Renal cortex interstitium (tissue), 11 donors: ENCODE measurements around the gene FBXW11. TPM values are rescaled to one million over a fixed set of nuclear protein-coding genes. Genes with fewer than 3 reads are reported as not detected.
A peak's percentile ranks its signal among the peaks of the same experiment; 100 is the strongest.

Source experiments
- DNase-seq, 11 donors: peaks; one replicate each; pipeline ENCODE4 v3.0.0-alpha.2; 2013; ENCODE audit warnings: low read depth in 9 of 11, low spot score in 4 of 11; ENCODE audit errors: extremely low read depth in 1 of 11
- polyA plus RNA-seq, 3 donors: library from polyadenylated mRNA; unstranded; fragments of 120-200 nt; gene quantifications; one replicate each; pipeline ENCODE4 v1.2.1, GENCODE V29; 2013; ENCODE audit not compliant: insufficient read length in 3 of 3

FBXW11 gene
- polyA plus RNA-seq, 3 donors, result 52.0 to 58.2 (median 54.7) TPM

DNA sequence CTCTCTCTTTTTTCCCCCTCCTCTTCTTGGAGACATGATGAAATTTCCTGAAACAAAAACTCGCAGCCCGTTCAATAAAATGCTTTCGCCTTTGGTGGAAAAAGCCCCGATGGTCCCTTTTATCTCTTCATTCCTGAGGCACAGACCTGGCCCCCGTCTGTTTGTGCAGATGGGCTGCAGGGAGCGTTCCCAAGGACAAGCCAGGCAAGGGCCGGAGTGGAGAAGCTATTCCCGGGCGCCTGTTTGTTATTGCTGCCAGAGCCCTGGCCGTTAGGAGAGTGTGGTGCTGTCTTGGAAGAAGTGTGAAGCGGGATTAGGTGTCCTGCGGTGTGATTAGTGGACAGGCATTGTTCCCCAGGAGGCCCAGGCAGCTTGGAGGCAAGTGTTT lies 149.0 kb downstream of the FBXW11 start:
- no peak for DNase-seq

DNA sequence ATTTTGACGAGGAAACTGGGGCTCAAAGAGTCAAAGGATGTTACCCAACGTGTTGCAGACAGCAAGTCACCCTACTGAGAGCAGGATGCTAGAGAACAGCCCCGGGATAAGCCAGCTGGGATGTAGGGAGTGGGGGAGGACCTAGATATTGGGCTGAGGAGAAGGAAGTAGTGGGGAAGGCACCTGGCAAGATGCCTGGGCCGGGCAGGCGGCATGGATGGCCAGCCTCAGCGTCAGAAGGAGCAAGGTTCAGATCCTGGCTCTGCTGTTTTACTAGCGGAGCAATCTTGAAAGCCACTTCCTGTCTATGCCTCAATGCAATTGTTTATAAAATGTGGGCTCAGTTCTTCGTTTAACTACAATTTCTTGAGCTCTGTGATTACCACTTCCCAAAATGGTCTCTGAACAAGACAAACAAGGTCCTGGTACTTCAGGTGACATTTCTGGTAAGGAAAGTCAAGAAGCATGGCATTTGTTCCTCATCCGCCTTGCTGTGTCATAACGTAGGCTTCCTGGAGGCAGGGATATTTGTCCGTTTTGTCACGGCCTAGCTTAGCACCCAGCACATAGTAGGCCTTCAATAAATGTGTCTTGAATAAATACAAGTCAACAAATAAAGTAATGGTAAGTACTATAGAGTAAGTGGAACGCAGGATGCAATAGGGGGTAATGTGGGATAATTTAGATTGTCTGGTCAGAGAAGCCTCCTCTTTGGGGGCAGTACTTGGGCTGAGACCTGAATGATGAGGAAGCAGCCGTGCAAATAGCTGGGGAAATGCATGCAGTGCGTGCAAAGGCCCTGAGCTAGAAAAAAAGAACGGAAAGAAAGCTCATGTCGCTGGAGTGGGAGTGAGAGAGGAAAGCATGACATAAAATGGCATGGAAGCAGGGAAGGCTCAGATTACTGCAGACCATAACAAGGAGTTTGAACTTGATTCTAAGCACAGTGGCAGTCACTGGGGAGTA lies 150.4 kb downstream of the FBXW11 start:
- no peak for DNase-seq

DNA sequence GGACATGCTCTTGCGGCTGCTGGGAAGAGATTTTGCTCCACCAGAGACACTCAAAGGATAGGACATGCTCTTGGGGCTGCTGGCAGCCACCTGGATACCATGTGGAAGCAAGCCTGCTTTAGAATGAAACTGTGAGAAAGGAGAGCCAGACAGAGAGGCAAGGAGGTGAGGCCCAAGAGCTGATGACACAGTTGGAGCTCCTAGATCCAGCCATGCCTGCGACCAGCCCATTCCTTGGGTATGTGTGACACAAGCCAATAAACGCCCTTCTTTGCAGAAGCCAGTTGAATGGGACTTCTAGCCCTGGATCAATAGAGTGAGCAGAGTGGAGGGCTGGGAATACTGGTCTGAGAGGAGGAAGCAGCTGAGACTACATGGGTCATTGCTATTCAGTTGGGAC lies 151.2 kb downstream of the FBXW11 start:
- no peak for DNase-seq

DNA sequence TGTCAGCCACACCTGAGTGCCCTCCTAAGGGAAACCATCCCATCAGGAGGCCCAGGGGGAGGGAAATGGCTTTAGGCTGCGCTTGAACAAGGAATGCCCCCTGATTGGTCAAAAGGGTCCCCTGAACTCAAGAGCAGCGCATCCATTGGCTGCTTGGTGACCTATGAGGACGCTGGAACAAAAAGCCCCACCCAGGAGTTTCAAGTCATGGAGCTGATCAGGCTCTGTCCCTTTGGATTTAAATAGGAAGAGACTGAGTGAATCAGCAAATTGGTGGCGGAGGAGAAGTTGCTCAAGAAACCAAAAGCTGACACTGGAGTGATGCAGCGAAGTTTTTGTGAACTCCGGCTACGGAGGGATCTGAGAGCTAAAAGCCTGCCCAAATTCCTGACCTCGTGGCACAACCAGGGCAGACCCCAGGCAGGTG lies 154.2 kb downstream of the FBXW11 start:
- DNase-seq, result no peak

DNA sequence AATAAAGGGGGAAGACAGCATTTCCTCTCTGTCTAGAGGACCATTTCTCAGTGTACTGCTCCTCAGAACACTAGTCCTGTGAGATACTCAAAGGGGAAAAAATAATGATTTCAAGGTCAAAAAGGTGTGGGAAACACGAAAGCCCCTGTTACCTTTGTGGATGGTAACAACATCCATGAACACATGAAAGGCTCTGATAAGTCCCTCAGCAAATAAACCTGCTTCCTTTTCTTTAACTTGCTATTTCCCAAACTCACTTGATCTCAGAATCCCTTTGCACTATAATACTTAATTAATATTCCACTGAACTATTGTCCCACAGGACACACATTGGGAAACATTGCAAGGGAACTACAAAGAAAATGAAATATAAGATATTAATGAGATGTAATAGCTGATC lies 155.2 kb downstream of the FBXW11 start:
- no peak for DNase-seq

DNA sequence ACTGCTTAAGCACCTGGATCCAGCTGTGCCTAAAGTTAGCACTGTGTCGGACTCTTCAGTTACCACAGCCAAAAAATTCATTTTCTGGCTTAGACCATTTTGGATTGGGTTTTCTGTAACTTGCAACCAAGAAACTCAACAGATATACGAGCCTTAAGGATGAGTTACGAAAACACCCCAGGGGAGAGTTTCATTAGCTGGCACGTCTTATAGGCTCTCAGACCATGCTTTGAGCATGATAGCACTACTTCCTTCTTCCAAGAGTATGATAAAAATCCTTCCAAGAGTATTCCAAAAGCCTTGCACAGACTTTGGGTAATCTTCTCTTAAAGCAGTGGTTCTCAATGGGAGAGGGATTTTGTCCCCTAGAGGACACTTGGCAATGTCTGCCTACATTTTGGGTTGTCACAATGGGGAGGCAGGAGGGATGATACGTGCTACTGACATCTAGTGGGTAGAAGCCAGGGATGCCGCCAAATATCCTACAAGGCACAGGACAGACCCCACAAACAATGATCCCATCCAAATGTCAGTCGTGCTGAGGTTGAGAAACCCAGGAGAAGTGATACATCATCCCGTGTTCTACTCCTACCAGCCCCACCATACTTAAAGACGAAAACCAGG lies 156.0 kb downstream of the FBXW11 start:
- DNase-seq, result peak in 1 of 11 donors; percentile 13

DNA sequence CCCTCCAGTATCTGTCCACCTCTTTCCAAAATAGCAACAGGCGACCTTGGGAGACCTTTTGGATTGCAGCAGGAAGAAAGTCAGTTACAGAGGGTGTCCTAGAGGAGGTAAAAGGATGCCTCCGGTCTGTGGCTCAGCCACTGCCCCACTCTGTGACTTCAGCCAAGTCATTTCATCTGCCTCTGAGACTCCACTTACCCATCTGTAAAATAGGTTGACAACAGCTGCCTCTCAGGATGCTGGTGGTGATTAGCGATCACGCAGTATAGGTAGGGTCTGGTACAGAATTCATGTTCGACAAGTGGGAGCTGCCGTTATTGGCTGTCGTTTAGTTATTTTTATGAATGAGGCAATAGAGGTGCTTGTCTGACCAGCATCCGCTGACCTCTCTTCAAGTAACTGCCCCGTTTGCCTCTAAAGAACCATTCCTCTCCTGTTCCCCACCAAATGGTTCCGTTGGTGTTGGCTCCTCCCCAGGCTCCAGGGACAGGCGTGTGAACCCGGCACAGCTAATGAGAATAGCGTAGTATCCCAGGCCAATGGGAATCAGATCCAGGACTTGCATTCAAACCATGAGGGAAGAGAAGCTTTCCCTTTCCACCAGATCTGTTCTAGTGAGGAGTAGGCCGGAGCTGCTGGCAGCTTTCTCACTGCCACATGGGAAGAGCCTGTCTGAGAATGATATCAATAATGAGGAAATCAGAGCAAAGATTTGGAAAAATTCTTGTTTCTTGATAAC lies 156.7 kb downstream of the FBXW11 start:
- DNase-seq, result no peak

DNA sequence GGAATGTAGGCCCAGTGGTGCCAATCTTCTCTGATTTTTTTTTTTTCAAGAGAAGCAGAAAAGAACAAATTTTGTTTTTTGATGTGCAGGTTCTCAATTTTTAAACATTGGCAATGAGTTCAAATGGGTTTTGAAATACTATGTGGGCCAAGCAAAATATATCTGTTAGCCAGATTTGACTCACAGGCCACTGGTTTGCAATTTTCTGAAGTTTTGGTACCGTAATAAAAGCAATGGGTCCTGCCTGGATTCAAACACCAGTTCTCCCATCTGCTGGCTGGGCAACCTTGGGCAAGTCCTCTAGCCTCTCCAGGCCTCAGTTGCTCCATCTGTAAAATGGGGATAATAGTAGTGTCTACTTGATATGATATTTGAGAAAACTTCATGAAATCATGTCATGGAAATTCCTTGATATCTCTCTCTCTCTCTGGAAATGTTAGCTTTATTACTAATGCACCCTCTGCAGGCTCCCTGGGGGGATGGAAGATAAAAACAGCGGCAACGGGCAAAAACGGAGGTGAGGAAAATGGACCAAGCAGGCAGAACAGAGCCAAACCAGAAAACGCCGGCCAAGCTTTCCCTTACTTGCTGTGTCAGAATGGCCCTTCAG lies 157.4 kb downstream of the FBXW11 start:
- DNase-seq, result no peak

DNA sequence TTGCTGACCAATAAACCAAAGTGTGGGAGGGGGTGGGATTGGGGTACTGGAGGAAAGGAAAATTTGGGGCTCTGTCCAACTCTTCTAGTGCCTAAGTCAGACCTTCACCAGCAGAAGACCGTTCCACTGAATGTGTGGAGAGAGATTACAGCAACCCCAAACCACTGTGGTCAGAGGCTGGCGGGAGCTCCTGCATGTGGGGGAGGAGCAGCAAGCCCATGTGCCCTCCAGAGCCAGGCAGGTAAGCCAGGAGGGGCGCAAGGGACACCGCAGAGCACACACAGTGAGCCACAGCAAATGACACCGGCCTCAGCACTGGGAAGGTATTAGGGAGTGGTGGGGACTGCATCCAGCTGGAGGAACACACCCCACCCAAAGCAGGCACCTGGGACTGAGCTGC lies 158.0 kb downstream of the FBXW11 start:
- no peak for DNase-seq

DNA sequence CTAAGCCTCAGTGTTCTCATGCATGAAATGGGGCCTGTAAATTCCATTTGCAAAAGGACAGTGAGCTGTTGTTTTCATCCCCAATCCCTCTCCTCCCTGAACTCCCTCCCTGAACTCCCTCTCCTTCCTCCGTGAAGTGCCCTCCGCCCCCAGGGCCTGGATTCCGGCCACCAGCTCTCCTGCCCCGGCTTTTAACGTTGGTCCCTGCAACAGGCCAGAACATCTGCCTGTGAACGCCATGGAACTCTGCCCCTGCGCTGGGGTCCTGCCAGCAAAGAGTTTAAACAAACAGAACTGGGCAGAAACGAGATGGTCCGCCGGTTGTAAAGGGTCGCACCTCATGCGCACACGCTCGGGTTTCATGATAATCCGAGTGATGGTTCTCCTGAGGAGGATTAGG lies 158.4 kb downstream of the FBXW11 start:
- no peak for DNase-seq

DNA sequence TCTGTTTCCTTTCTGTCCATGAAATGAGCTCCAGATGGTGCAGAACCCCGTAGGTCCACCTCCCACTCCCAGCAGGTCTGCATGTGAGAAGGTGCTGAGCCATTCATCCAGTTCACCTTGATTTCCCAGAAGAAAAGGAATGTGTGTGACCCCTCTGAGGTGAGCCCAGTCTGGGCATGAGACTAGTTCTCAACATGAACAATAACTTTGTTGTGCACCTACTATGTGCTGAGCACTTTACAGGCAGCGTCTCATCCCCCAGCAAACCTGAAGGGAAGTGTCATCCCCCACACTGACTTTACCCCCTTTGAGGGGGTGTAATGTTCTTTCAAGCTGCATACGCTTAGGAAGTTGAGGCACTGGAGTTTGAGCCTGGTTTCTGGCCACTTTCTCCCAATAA lies 159.4 kb downstream of the FBXW11 start:
- DNase-seq, result no peak

DNA sequence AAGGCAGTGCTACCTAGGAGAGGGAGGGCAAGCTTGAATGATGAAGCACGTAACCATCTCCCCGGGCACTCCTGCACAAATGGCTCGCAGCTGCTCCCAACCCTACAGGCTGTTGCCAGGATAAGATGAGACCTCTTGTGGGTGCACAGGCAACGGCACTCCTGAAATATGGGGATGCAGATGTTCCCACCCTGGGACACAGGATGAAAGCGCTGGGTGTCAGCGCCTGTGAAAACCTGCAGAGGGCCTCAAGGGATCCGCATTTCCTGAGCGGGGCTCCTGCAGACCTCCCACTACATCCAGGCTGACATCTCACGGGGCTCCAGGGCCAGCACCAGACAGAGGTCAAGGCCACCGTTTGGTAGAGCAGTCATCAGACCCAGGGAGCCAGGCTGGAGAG lies 160.1 kb downstream of the FBXW11 start:
- DNase-seq, result no peak

DNA sequence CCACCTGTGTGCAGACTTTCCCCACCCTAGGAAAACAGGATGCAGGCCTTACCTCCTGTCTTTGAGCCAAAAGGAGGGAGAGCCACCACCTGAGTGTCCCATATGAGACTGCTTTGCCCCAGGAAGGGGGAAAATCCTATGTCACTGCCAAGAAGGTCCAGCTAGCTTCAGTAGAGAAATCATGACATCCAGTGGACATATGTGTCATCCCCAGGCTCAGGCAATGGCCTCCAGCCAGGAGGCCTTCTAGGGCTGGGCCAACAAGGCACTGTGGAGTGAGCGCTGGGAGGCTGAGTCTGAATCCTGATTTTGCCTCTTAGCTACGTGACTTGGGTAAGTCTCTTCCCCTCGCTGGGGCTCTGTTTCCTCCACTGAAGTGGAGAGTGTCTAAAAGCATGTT lies 160.6 kb downstream of the FBXW11 start:
- DNase-seq, result no peak

DNA sequence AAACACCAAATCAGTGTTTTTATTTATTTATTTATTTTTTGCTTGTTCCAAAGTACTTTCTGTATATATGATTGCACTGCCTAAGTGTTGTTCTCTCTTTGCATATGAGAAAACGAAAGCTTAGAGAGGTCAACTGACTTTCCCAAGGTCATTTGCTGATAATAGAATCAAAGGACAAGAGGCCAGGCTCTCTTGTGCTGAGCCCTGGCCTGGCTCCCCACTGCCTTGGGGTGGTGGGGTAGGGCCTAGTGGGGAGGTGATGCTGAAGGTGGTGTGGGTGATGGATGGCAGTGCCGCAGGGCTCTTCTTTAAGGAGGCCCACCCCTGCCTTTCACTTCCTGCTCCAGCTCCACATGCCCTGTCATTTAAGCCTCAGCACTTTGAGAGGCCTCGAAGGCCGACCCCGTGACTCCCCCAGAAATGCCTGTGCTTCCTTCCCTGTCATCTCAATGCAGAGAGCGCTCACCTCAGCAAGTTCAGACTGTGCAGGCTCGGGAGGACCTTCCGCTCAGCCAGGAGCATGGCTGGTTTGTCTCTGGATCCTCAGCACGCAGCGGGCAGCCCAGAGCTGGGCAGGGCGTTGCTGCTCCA lies 161.3 kb downstream of the FBXW11 start:
- DNase-seq, result no peak

DNA sequence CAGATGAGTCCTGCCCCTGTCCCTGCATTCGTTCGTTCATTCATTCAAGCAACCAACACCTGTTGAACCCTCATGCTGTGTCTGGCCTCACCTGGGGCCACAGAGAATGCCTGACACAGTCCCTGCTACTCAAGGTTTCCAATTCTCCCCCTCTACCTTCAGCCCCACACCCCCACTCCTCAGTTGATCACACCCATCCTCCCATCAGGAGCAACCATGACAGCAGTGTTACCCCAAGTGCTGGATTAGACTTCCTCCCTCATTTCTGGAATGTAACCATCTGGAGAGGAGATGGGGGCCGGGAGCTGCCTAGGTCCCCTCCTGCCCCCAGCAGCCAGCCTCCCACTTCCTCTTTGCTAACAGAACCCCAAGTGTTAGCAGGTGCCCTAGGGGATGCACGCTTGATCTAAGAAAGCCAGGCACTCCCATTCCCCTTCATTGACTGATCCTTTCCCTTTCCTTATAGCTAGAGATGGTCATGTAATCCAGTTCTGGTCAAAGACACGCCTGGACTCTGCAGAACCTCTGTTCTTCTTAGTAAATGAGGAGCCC lies 163.6 kb downstream of the FBXW11 start:
- DNase-seq, result no peak

DNA sequence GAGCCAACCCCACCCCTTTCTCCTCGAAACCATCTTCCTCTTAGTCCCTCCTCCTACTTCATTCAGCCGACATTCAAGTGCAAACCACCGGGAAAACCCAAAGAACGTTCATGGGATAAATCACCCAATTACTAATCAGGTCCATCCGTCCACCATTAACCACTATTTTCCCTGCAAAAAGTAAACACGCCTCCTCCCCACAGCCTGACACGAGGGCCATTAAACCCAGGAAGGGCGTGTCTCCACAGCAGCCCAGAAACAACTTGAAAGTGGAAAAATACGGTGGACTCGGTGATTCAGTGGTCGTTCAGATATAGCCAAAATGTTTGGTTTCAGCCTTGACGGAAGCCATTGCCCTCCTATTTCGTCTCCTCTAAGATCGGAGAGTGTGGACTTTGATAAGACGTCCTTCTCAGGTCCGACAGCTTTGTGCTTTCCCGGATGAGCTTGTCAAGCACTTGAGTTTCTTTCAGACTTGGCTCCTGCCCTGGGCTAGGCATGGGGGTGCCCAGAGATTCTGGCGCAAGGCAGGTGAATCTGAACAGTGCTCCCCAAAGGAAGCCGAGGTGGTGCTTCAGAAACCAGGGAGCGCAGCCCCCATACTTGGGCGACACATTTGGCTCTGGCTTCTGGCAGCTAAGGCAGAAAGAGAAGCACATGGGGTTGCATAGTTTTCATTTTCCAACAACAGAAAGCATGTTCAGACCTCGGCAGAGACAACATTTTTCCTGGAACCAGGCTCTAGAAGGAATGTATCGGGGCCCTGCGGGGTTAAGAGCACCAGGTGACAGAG lies 164.3 kb downstream of the FBXW11 start:
- DNase-seq, result no peak

DNA sequence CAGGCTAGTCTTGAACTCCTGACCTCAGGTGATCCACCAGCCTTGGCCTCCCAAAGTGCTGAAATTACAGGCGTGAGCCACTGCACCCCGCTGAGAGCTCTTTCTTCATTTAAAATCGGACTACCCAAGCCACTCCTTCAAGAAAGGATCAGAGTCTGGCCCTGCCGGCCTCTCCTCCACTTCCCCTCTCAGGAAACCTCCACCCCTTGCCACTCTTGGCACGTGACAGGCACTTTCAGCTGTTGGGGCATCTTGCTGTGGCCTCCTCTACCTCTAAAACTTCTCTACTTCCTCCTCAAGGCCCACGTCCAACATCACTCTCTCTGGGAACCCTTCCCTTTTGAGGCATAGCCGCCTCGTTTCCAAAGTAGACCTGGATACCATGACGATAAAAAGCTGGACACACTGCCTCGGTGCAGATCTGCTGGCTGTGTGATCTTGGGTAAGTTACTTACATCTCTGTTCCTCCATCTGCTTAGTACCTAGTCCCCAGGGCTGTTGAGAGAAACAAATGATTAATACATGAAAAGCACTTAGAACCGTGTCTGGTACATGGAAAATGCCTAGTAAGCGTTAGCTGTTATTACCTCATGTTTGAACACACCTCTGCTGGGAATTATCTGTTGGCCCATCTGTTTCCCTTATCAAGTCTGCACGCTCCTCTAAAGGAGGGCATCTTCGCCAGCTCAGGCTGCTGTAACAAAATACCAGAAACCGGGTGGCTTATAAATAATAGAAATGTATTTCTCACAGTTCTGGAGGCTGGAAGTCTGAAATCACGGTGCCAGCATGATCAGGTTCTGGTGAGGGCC lies 165.5 kb downstream of the FBXW11 start:
- no peak for DNase-seq
